HepG2 (cell line): ENCODE data around the gene SRRM1. TPM values are rescaled to one million over a fixed set of nuclear protein-coding genes. Genes with fewer than 3 reads are reported as not detected.

Experiments
- ARNT2 ChIP-seq: sonication (generic); formaldehyde crosslinking; IDR thresholded peaks from 2 replicates; pipeline ENCODE4 v1.8.0; 2022; ENCODE audit warnings: mild to moderate bottlenecking, low read depth, missing genetic modification reagents, moderate library complexity
- BATF2 ChIP-seq: sonication (generic); formaldehyde crosslinking; IDR thresholded peaks from 2 replicates; pipeline ENCODE4 v1.8.0; 2022; ENCODE audit warnings: mild to moderate bottlenecking, missing genetic modification reagents, moderate library complexity
- GPN1 ChIP-seq: sonication (generic); formaldehyde crosslinking; IDR thresholded peaks from 2 replicates; pipeline ENCODE4 v1.5.1; 2020; ENCODE audit warnings: missing genetic modification reagents, borderline replicate concordance
- HNRNPLL ChIP-seq: fragments of 200-400 bp; formaldehyde crosslinking; IDR thresholded peaks from 2 replicates; pipeline ENCODE4 v1.6.1; 2017; ENCODE audit warnings: mild to moderate bottlenecking, low read depth, low read length; ENCODE audit not compliant: poor library complexity, severe bottlenecking
- HOXA3 ChIP-seq: sonication (generic); formaldehyde crosslinking; IDR thresholded peaks from 2 replicates; pipeline ENCODE4 v1.5.0; 2020; ENCODE audit warnings: missing genetic modification reagents
- LCORL ChIP-seq, 2 experiments: fragments of 450-650 bp in 1 of 2; sonication (generic) in 1 of 2; formaldehyde crosslinking in 1 of 2; IDR thresholded peaks; 2 replicates each; pipeline versions ENCODE4 v1.5.0 to v1.6.1; 2017 to 2020; ENCODE audit warnings: antibody characterized with exemption in 1 of 2, missing genetic modification reagents in 1 of 2
- MEIS1 ChIP-seq: sonication (generic); formaldehyde crosslinking; IDR thresholded peaks from 2 replicates; pipeline ENCODE4 v1.9.0; 2021; ENCODE audit warnings: mild to moderate bottlenecking, missing genetic modification reagents, moderate library complexity, borderline replicate concordance
- ONECUT2 ChIP-seq: sonication (generic); formaldehyde crosslinking; IDR thresholded peaks from 2 replicates; pipeline ENCODE4 v1.4.0; 2020; ENCODE audit warnings: missing genetic modification reagents
- PATZ1 ChIP-seq: sonication (generic); formaldehyde crosslinking; IDR thresholded peaks from 2 replicates; pipeline ENCODE4 v1.4.0; 2020; ENCODE audit warnings: missing genetic modification reagents
- PCBP2 ChIP-seq: fragments of 200-400 bp; formaldehyde crosslinking; optimal IDR thresholded peaks from 2 replicates; pipeline ENCODE3; 2018; ENCODE audit warnings: low read length, low read depth; ENCODE audit not compliant: poor library complexity, severe bottlenecking
- RFX1 ChIP-seq: fragments of 450-650 bp; IDR thresholded peaks from 2 replicates; pipeline ENCODE4 v1.6.1; 2017
- RXRA ChIP-seq: sonication (generic); formaldehyde crosslinking; IDR thresholded peaks from 2 replicates; pipeline ENCODE4 v1.5.1; 2020; ENCODE audit warnings: missing genetic modification reagents
- SOX13 ChIP-seq, 3 experiments: fragments of 450-650 bp in 1 of 3; sonication (generic) in 1 of 3; formaldehyde crosslinking in 1 of 3; IDR thresholded peaks in 2 of 3; conservative IDR thresholded peaks in 1 of 3; 2 replicates each; pipeline versions ENCODE4 v1.5.0 to v1.6.1; 2016 to 2020; ENCODE audit warnings: antibody characterized with exemption in 1 of 3, mild to moderate bottlenecking in 1 of 3, missing compliant biosample characterization in 1 of 3, missing genetic modification reagents in 1 of 3, moderate library complexity in 1 of 3
- TAF15 ChIP-seq: fragments of 200-400 bp; formaldehyde crosslinking; IDR thresholded peaks from one replicate; pipeline ENCODE4 v1.6.1; 2018; ENCODE audit warnings: mild to moderate bottlenecking, low read depth, low read length; ENCODE audit not compliant: poor library complexity, severe bottlenecking
- ZBTB38 ChIP-seq: sonication (generic); formaldehyde crosslinking; IDR thresholded peaks from 2 replicates; pipeline ENCODE4 v1.5.1; 2020; ENCODE audit warnings: mild to moderate bottlenecking, missing genetic modification reagents
- ZBTB7B ChIP-seq: sonication (generic); formaldehyde crosslinking; IDR thresholded peaks from 2 replicates; pipeline ENCODE4 v1.4.0; 2020; ENCODE audit warnings: missing genetic modification reagents
- ZFP36L1 ChIP-seq: sonication (generic); formaldehyde crosslinking; IDR thresholded peaks from 2 replicates; pipeline ENCODE4 v1.8.0; 2022; ENCODE audit warnings: mild to moderate bottlenecking, missing genetic modification reagents, moderate library complexity
- ZNF230 ChIP-seq: sonication (generic); formaldehyde crosslinking; IDR thresholded peaks from 2 replicates; pipeline ENCODE4 v1.4.0; 2020; ENCODE audit warnings: mild to moderate bottlenecking, missing genetic modification reagents
- ZNF747 ChIP-seq: sonication (generic); formaldehyde crosslinking; IDR thresholded peaks from 2 replicates; pipeline ENCODE4 v1.8.1; 2023; ENCODE audit warnings: missing genetic modification reagents, mild to moderate bottlenecking, borderline replicate concordance
- ZNF768 ChIP-seq: sonication (generic); formaldehyde crosslinking; IDR thresholded peaks from 2 replicates; pipeline ENCODE4 v1.4.0; 2020; ENCODE audit warnings: missing genetic modification reagents
- polyA plus RNA-seq, 8 experiments: library from polyadenylated mRNA; depleted of rRNA in 3 of 8; stranded (reverse) in 7 of 8; unstranded in 1 of 8; fragments of >200 nt; fragmentation: Illumina TruSeq in 4 of 8; extraction: Trizol in 4 of 8; gene quantifications; 2 replicates each; pipeline versions ENCODE4 v1.2.1 to v1.2.3, GENCODE V29; 2011 to 2016; ENCODE audit warnings: low read depth in 4 of 8, missing spikeins in 1 of 8, mixed read lengths in 1 of 8; ENCODE audit not compliant: insufficient read depth in 1 of 8
- total RNA-seq, 5 experiments: library from RNA; depleted of rRNA; stranded (reverse); fragments of >200 nt; fragmentation: Illumina TruSeq; extraction: Trizol; gene quantifications; 2 replicates each; pipeline ENCODE4 v1.2.3, GENCODE V29; 2016; ENCODE audit warnings: low read depth in 1 of 5
- TF ChIP-seq, protein P1 (sequence below): sonication (generic); formaldehyde crosslinking; IDR thresholded peaks from 2 replicates; pipeline ENCODE4 v1.8.1; 2023; ENCODE audit warnings: mild to moderate bottlenecking, moderate library complexity, missing genetic modification reagents
- TF ChIP-seq, protein P2 (sequence below): sonication (generic); formaldehyde crosslinking; IDR thresholded peaks from 2 replicates; pipeline ENCODE4 v1.4.0; 2020; ENCODE audit warnings: missing genetic modification reagents, low read depth, mild to moderate bottlenecking, borderline replicate concordance
- TF ChIP-seq, protein P3 (sequence below): sonication (generic); formaldehyde crosslinking; IDR thresholded peaks from 2 replicates; pipeline ENCODE4 v1.5.0; 2020; ENCODE audit warnings: missing genetic modification reagents, mild to moderate bottlenecking, borderline replicate concordance

SRRM1 gene
- total and polyA plus RNA-seq, 2 of the 13 experiments (the other 11 are each of a cell fraction or from before 2014, with no cell fraction given) = 31.6 to 44.5 TPM

- TF ChIP-seq PATZ1 (CRISPR knock-in tag) (peak; percentile 0; the same call in 1 of the 2 replicates), PCBP2 (peak; percentile 48), HOXA3 (CRISPR knock-in tag) (no peak), ZNF230 (CRISPR knock-in tag) (no peak), RFX1 (no peak), ARNT2 (CRISPR knock-in tag) (peak; percentile 46; the same call in 1 of the 2 replicates), ZBTB38 (CRISPR knock-in tag) (0 out of 2 replicates have a peak, but pooled peaks have one; percentile 8), LCORL (IDR thresholded peaks at IDR 0.05) (no peak), LCORL (CRISPR knock-in tag; IDR thresholded peaks at IDR 0.05) (0 out of 2 replicates have a peak, but pooled peaks have one; percentile 13), RXRA (peak; percentile 41; the same call in 1 of the 2 replicates), ZFP36L1 (CRISPR knock-in tag) (no peak), ZBTB7B (0 out of 2 replicates have a peak, but pooled peaks have one; percentile 11), SOX13 (IDR thresholded peaks at IDR 0.05) (no peak), SOX13 (CRISPR knock-in tag; conservative IDR thresholded peaks at IDR 0.05 in 1 of 2, IDR thresholded peaks at IDR 0.05 in 1 of 2) (no peak), GPN1 (CRISPR knock-in tag) (0 out of 2 replicates have a peak, but pooled peaks have one; percentile 35), ZNF768 (peak; percentile 33; the same call in 1 of the 2 replicates), ZNF747 (CRISPR knock-in tag) (peak; percentile 41; the same call in 1 of the 2 replicates), HNRNPLL (peak; percentile 75), ONECUT2 (CRISPR knock-in tag) (no peak), BATF2 (no peak), MEIS1 (CRISPR knock-in tag) (no peak), TAF15 (no peak)
- TF ChIP-seq, protein P1, sequence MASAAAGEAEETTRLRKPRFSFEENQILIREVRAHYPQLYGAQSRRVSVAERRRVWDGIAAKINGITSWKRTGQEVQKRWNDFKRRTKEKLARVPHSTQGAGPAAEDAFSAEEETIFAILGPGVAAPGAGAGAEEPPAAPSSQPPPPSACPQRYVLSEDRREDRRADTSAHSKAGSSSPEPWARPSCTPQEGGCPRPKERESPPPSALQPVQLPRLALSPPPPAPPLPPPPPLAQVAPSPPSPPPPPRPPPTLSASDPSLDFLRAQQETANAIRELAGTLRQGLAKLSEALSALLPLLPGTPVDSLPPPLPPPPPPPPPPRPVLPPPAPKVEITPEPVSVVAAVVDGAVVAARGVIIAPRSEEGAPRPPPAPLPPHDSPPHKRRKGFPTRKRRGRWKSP (CRISPR knock-in tag) = 0 out of 2 replicates have a peak, but pooled peaks have one; percentile 33
- TF ChIP-seq, protein P2, sequence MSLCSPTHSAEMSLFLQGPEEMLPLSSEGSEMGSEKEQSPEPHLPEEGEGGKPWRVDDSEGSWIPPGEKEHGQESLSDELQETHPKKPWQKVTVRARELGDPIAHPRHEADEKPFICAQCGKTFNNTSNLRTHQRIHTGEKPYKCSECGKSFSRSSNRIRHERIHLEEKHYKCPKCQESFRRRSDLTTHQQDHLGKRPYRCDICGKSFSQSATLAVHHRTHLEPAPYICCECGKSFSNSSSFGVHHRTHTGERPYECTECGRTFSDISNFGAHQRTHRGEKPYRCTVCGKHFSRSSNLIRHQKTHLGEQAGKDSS = 0 out of 2 replicates have a peak, but pooled peaks have one; percentile 7
- TF ChIP-seq, protein P3, sequence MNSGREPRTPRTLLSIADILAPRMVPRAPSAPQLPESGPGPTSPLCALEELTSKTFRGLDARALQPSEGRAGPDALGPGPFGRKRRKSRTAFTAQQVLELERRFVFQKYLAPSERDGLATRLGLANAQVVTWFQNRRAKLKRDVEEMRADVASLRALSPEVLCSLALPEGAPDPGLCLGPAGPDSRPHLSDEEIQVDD (CRISPR knock-in tag) = no peak
Measured at GRCh38 chr1:24643363-24644099, 429 bp downstream of the SRRM1 start (continued).
